Uterus (tissue), 2 donors: ENCODE results near the gene GNG7.

Source experiments
- POLR2A ChIP-seq, 2 donors: fragments of 450-650 bp; IDR thresholded peaks; one replicate each; pipeline ENCODE4 v1.6.1; 2016; ENCODE audit warnings: antibody characterized with exemption in 2 of 2, mild to moderate bottlenecking in 1 of 2, moderate library complexity in 1 of 2
- TF ChIP-seq, protein P1 (sequence below), 4 experiments: fragments of 200-600 bp in 2 of 4; fragments of 450-650 bp in 2 of 4; sonication (generic) in 2 of 4; IDR thresholded peaks; one replicate each; pipeline ENCODE4 v1.5.1; 2016 to 2019; ENCODE audit warnings: antibody characterized with exemption in 4 of 4, mild to moderate bottlenecking in 2 of 4, moderate library complexity in 1 of 4

DNA sequence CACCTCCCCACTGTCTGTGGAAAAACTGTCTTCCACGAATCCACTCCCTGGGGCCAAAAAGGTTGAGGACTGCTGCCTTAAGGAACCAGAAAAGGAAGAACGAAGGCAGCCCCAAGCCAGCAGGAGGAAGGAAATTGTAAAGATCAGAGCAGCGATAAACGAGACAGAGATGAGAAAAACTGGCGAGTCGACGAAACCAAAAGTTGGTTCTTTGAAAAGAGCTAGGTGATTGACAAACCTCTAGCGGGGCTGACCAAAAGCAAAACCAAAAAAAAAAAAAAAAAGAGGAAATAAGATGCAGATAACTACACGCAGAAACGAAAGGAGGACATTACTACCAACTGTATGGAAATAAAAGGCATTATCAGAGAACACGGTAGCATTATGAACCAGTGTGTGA lies 149.6 kb downstream of the GNG7 start:
- TF ChIP-seq, protein P1, sequence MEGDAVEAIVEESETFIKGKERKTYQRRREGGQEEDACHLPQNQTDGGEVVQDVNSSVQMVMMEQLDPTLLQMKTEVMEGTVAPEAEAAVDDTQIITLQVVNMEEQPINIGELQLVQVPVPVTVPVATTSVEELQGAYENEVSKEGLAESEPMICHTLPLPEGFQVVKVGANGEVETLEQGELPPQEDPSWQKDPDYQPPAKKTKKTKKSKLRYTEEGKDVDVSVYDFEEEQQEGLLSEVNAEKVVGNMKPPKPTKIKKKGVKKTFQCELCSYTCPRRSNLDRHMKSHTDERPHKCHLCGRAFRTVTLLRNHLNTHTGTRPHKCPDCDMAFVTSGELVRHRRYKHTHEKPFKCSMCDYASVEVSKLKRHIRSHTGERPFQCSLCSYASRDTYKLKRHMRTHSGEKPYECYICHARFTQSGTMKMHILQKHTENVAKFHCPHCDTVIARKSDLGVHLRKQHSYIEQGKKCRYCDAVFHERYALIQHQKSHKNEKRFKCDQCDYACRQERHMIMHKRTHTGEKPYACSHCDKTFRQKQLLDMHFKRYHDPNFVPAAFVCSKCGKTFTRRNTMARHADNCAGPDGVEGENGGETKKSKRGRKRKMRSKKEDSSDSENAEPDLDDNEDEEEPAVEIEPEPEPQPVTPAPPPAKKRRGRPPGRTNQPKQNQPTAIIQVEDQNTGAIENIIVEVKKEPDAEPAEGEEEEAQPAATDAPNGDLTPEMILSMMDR (IDR thresholded peaks at IDR 0.05) = no peak
- no peak for TF ChIP-seq POLR2A (IDR thresholded peaks at IDR 0.05)
